K562 (cell line): ENCODE measurements around the gene HPS4. TPM values are rescaled to one million over a fixed set of nuclear protein-coding genes. Genes with fewer than 3 reads are reported as not detected.

Experiments
- ATAC-seq: fragments of 200-7000 bp; cut with Tn5 transposase; 3 replicates; pipeline ENCODE4 v1.9.1; 2020; ENCODE audit warnings: moderate library complexity
- BruUV-seq: library from RNA; stranded (reverse); fragments of 400-500 nt; replicated peaks from 2 replicates; lab custom pipeline; 2021; lab: Mats Ljungman, UMichigan
- CTCF ChIA-PET: fragments of 300-600 bp; formaldehyde crosslinking; extraction: SDS; loops from one replicate; lab custom pipeline; 2021; ENCODE audit warnings: low intra/inter-chr PET ratio; lab: Yijun Ruan, JAX
- POLR2A ChIA-PET: fragments of 300-600, 350-650 bp; sonication (Branson Sonifier 250); formaldehyde crosslinking; extraction: SDS; loops from one replicate; lab custom pipeline; 2021; ENCODE audit warnings: antibody characterized with exemption, inconsistent platforms; lab: Yijun Ruan, JAX
- DNase-seq, 4 experiments: peaks; one replicate each; pipeline versions ENCODE4 v3.0.0 to v3.0.0-alpha.2; 2011 to 2018; ENCODE audit warnings: low spot score in 3 of 4, mixed read lengths in 3 of 4; ENCODE audit errors: extremely low read depth in 1 of 4
- FAIRE-seq: peaks from 2 replicates; lab custom pipeline; 2011; peaks lifted over from hg19 to GRCh38; lab: Jason Lieb, UNC
- H2AFZ ChIP-seq: 2 replicates; pipeline ENCODE4 v1.6.0; 2011; ENCODE audit warnings: low read depth, low read length, control low read depth, inconsistent platforms
- H3K27ac ChIP-seq: fragments of 200-600 bp; 3 replicates; pipeline ENCODE4 v1.8.0; 2011; ENCODE audit warnings: low read depth, mild to moderate bottlenecking, control low read depth, inconsistent platforms, low read length, moderate library complexity, mixed read lengths; ENCODE audit errors: extremely low read depth
- H3K27me3 ChIP-seq, 2 experiments: fragments of 300-600 bp in 1 of 2; 2 replicates in 1 of 2; 3 replicates in 1 of 2; pipeline versions ENCODE4 v1.6.0 to v1.8.0; 2011; ENCODE audit warnings: inconsistent platforms in 2 of 2, low read length in 2 of 2, mild to moderate bottlenecking in 1 of 2, mixed read lengths in 1 of 2, moderate library complexity in 1 of 2; ENCODE audit not compliant: control insufficient read depth in 2 of 2, insufficient read depth in 2 of 2
- H3K36me3 ChIP-seq: fragments of 300-600 bp; 3 replicates; pipeline ENCODE4 v1.8.0; 2011; ENCODE audit warnings: mild to moderate bottlenecking, low read length, inconsistent platforms; ENCODE audit not compliant: control insufficient read depth, insufficient read depth
- H3K4me1 ChIP-seq, 2 experiments: fragments of 200-600 bp in 1 of 2; replicated peaks in 1 of 2; 2 replicates in 1 of 2; 3 replicates in 1 of 2; pipeline versions ENCODE4 v1.5.1 to v1.8.0; 2011; ENCODE audit warnings: inconsistent platforms in 2 of 2, low read length in 2 of 2, mild to moderate bottlenecking in 1 of 2, mixed read lengths in 1 of 2, moderate library complexity in 1 of 2; ENCODE audit not compliant: control insufficient read depth in 2 of 2, insufficient read depth in 2 of 2
- H3K4me2 ChIP-seq: 2 replicates; pipeline ENCODE4 v1.6.1; 2011; ENCODE audit warnings: low read length, control low read depth, inconsistent platforms, mixed read lengths; ENCODE audit not compliant: insufficient read depth
- H3K4me3 ChIP-seq: fragments of 200-600 bp; sonication (generic), shearing (Covaris generic); 2 replicates; pipeline ENCODE4 v1.5.1; 2016; ENCODE audit warnings: control low read depth, inconsistent platforms
- H3K79me2 ChIP-seq: fragments of 200-600 bp; 3 replicates; pipeline ENCODE4 v1.8.0; 2011; ENCODE audit warnings: low read length, inconsistent platforms; ENCODE audit not compliant: control insufficient read depth, insufficient read depth
- H3K9ac ChIP-seq, 2 experiments: 2 replicates each; pipeline versions ENCODE4 v1.6.0 to v1.6.1; 2011; ENCODE audit warnings: low read depth in 2 of 2, low read length in 2 of 2, control low read depth in 1 of 2, inconsistent platforms in 1 of 2, mild to moderate bottlenecking in 1 of 2, mixed read lengths in 1 of 2; ENCODE audit not compliant: insufficient read depth in 1 of 2
- H3K9me1 ChIP-seq: one replicate; pipeline ENCODE4 v1.6.0; 2011; ENCODE audit warnings: inconsistent platforms, mild to moderate bottlenecking, low read length, moderate library complexity; ENCODE audit not compliant: control insufficient read depth, insufficient read depth
- H3K9me3 ChIP-seq: replicated peaks from 2 replicates; pipeline ENCODE4 v1.5.1; 2011; ENCODE audit warnings: low read depth, low read length, inconsistent platforms; ENCODE audit not compliant: control insufficient read depth, insufficient read depth
- H4K20me1 ChIP-seq: replicated peaks from 2 replicates; pipeline ENCODE4 v1.6.1; 2011; ENCODE audit warnings: low read length, inconsistent platforms, mixed read lengths; ENCODE audit not compliant: control insufficient read depth, insufficient read depth
- CBX1 ChIP-seq: sonication (generic); IDR thresholded peaks from 2 replicates; pipeline ENCODE4 v1.6.1; 2016; ENCODE audit warnings: antibody characterized with exemption, low read depth, mild to moderate bottlenecking
- KHSRP ChIP-seq: fragments of 450-650 bp; IDR thresholded peaks from 2 replicates; pipeline ENCODE4 v1.6.1; 2017
- MTF1 ChIP-seq: fragments of 250-450 bp; sonication (Bioruptor Pico); IDR thresholded peaks from 2 replicates; pipeline ENCODE4 v1.9.0; 2021; ENCODE audit warnings: moderate library complexity, mild to moderate bottlenecking, inconsistent platforms, borderline replicate concordance
- PHF8 ChIP-seq: fragments of 200-600 bp; sonication (generic); IDR thresholded peaks from 2 replicates; pipeline ENCODE4 v1.6.1; 2012; ENCODE audit warnings: mixed run types, mild to moderate bottlenecking, inconsistent platforms, low read length, moderate library complexity, borderline replicate concordance
- SETDB1 ChIP-seq: IDR thresholded peaks from one replicate; pipeline ENCODE4 v1.6.1; 2012; ENCODE audit warnings: low read length, control low read depth, inconsistent platforms
- SMARCE1 ChIP-seq: fragments of 450-650 bp; IDR thresholded peaks from 2 replicates; pipeline ENCODE4 v1.7.1; 2016; ENCODE audit warnings: mild to moderate bottlenecking
- ZNF324 ChIP-seq: fragments of 250-450 bp; sonication (Bioruptor Pico); IDR thresholded peaks from 2 replicates; pipeline ENCODE4 v1.4.0; 2020; ENCODE audit warnings: mild to moderate bottlenecking
- WGBS: fragments of 100-300 bp; shearing (Covaris generic); methylation state at CpG from one replicate; pipeline ENCODE4 v1.1.6; 2016; ENCODE audit warnings: low coverage, mixed read lengths; ENCODE audit not compliant: insufficient coverage; ENCODE audit errors: missing lambda C conversion rate; 5-methylcytosine and 5-hydroxymethylcytosine counted together
- in situ Hi-C: fragments of 300-500 bp; cut with MboI; formaldehyde crosslinking; loops from 4 replicates; pipeline ENCODE4 v1.15.0; 2018; ENCODE audit warnings: inconsistent platforms, mixed read lengths
- intact Hi-C: fragments of 100-400 bp; cut with micrococcal nuclease; formaldehyde crosslinking; loops from 2 replicates; pipeline ENCODE4 v1.14.2; 2022
- polyA plus RNA-seq, 8 experiments: library from polyadenylated mRNA; depleted of rRNA in 4 of 8; stranded (reverse) in 5 of 8; unstranded in 3 of 8; fragments of >200 nt; fragmentation: Nextera tagmentation in 2 of 8; fragmentation: Illumina TruSeq in 1 of 8; extraction: Ambion mirVana in 2 of 8; extraction: Trizol in 1 of 8; gene quantifications; 2 replicates each; pipeline versions ENCODE4 v1.2.1 to v1.2.3, GENCODE V29; 2011 to 2014; ENCODE audit warnings: inconsistent platforms in 1 of 8, missing spikeins in 1 of 8
- total RNA-seq, 7 experiments: library from RNA; depleted of rRNA in 6 of 7; stranded (reverse); fragments of >200 nt in 6 of 7; fragmentation: Illumina TruSeq in 2 of 7; extraction: Trizol in 2 of 7; gene quantifications; 2 replicates each; pipeline versions ENCODE4 v1.2.1 to v1.2.3, GENCODE V29; 2011 to 2021; ENCODE audit warnings: low replicate concordance in 1 of 7
- TF ChIP-seq, protein P1 (sequence below): fragments of 450-650 bp; IDR thresholded peaks from 2 replicates; pipeline ENCODE4 v1.6.1; 2016
- TF ChIP-seq, protein P2 (sequence below): fragments of 450-650 bp; IDR thresholded peaks from 2 replicates; pipeline ENCODE4 v1.6.1; 2017; ENCODE audit warnings: antibody characterized with exemption
- TF ChIP-seq, protein P3 (sequence below): sonication (generic); formaldehyde crosslinking; IDR thresholded peaks from 2 replicates; pipeline ENCODE4 v1.8.0; 2023; ENCODE audit warnings: mild to moderate bottlenecking, missing genetic modification reagents

HPS4 gene
- total and polyA plus RNA-seq, 9 of the 15 experiments (the other 6 are each of a cell fraction or from before 2014, with no cell fraction given): 12.8 to 29.2 (median 25.3) TPM

DNA sequence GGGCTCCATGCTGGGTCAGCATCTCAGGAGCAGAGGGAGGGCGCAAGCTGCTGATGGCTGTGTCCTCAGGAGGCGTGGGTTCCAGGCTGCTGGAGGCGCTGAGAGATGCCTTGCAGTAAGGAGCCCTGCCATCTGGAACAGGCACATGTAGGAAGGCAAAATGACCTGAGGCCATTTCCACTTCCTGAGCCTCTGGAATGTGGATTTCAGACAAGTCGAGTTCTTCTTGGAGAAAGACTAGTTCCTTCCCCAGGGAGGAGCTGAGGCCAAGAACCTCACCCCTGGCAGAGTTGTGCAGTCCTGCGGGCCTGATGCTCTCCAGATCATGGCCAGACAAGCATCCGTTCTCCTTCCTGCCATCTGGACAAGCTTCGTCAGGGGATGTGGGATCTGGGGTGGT, 19.3 kb downstream of the HPS4 start:
- WGBS: 90% methylated on average over 7 of the region's 7 CpGs
- BruUV-seq: no TSS peak
- TF ChIP-seq, protein P1, sequence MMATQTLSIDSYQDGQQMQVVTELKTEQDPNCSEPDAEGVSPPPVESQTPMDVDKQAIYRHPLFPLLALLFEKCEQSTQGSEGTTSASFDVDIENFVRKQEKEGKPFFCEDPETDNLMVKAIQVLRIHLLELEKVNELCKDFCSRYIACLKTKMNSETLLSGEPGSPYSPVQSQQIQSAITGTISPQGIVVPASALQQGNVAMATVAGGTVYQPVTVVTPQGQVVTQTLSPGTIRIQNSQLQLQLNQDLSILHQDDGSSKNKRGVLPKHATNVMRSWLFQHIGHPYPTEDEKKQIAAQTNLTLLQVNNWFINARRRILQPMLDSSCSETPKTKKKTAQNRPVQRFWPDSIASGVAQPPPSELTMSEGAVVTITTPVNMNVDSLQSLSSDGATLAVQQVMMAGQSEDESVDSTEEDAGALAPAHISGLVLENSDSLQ: no peak
- no peak for TF ChIP-seq MTF1 (CRISPR knock-in tag)
- TF ChIP-seq, protein P2, sequence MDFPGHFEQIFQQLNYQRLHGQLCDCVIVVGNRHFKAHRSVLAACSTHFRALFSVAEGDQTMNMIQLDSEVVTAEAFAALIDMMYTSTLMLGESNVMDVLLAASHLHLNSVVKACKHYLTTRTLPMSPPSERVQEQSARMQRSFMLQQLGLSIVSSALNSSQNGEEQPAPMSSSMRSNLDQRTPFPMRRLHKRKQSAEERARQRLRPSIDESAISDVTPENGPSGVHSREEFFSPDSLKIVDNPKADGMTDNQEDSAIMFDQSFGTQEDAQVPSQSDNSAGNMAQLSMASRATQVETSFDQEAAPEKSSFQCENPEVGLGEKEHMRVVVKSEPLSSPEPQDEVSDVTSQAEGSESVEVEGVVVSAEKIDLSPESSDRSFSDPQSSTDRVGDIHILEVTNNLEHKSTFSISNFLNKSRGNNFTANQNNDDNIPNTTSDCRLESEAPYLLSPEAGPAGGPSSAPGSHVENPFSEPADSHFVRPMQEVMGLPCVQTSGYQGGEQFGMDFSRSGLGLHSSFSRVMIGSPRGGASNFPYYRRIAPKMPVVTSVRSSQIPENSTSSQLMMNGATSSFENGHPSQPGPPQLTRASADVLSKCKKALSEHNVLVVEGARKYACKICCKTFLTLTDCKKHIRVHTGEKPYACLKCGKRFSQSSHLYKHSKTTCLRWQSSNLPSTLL: no peak
- no peak for TF ChIP-seq PHF8
- TF ChIP-seq, protein P3, sequence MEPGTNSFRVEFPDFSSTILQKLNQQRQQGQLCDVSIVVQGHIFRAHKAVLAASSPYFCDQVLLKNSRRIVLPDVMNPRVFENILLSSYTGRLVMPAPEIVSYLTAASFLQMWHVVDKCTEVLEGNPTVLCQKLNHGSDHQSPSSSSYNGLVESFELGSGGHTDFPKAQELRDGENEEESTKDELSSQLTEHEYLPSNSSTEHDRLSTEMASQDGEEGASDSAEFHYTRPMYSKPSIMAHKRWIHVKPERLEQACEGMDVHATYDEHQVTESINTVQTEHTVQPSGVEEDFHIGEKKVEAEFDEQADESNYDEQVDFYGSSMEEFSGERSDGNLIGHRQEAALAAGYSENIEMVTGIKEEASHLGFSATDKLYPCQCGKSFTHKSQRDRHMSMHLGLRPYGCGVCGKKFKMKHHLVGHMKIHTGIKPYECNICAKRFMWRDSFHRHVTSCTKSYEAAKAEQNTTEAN (CRISPR knock-in tag): no peak
- no peak for TF ChIP-seq ZNF324
- no peak for TF ChIP-seq SMARCE1
- no peak for TF ChIP-seq CBX1
- TF ChIP-seq SETDB1: no peak
- no peak for TF ChIP-seq KHSRP

More for the DNA sequence above, 19.3 kb downstream of the HPS4 start:
- ChIA-PET POLR2A (interaction anchor here (1.1 to 1.8 kb wide), 3 partner anchors 13 to 20 kb away, joined by 3 to 7 read pairs (median 3); no protein-coding TSS in a partner anchor), CTCF (no interaction called here)
- Histone ChIP-seq H3K4me2 (no peak overlapping the region), H3K4me3 (no peak overlapping the region), H3K9ac (peak overlapping the region in 1 of 2 experiments; percentile 17; a peak in 1 of 4 replicates), H3K9me3 (no peaks in the 10 kb centered on the region), H3K27ac (no peak overlapping the region), H3K9me1 (no peaks in the 10 kb centered on the region), H3K4me1 (peaks cover 0 to 5% of the 10 kb centered on the region in 2 experiments; a peak in 3 of 5 replicates), H3K27me3 (no peaks in the 10 kb centered on the region), H2AFZ (no peak overlapping the region), H4K20me1 (no peaks in the 10 kb centered on the region; the same call in 1 of the 2 replicates), H3K79me2 (peaks cover 11% of the 10 kb centered on the region; the same call in 1 of the 3 replicates), H3K36me3 (peaks cover 94% of the 10 kb centered on the region; the same call in 2 of the 3 replicates)
- intact Hi-C loops (no loop called here), in situ Hi-C loops (loop anchor here (5.0 kb wide), 1 partner anchor 62 kb away; no protein-coding TSS in a partner anchor)
- FAIRE-seq: no peak
- no peak for ATAC-seq
- no peak for DNase-seq
